Nephron (organoid): ENCODE results near the gene CAND1.

Source experiments
- H3K27ac Mint-ChIP-seq, 3 experiments: 2 replicates each; pipeline ENCODE4 v1.8.0; 2020; ENCODE audit warnings: mixed read lengths in 3 of 3, mild to moderate bottlenecking in 2 of 3, moderate library complexity in 1 of 3
- H3K27me3 Mint-ChIP-seq: 2 replicates; pipeline ENCODE4 v1.8.0; 2021; ENCODE audit warnings: low read depth, mild to moderate bottlenecking, moderate library complexity, mixed read lengths
- H3K36me3 Mint-ChIP-seq: 2 replicates; pipeline ENCODE4 v1.8.0; 2020; ENCODE audit warnings: low read depth, mixed read lengths
- H3K4me1 Mint-ChIP-seq: 2 replicates; pipeline ENCODE4 v1.8.0; 2020; ENCODE audit warnings: mixed read lengths
- H3K4me3 Mint-ChIP-seq, 3 experiments: 2 replicates each; pipeline ENCODE4 v1.8.0; 2020; ENCODE audit warnings: mild to moderate bottlenecking in 3 of 3, mixed read lengths in 3 of 3, moderate library complexity in 2 of 3
- H3K9me3 Mint-ChIP-seq: 2 replicates; pipeline ENCODE4 v1.8.0; 2020; ENCODE audit warnings: mixed read lengths
- TF ChIP-seq, protein P1 (sequence below), 3 experiments: fragments of 200-600 bp; sonication (generic); IDR thresholded peaks; one replicate each; pipeline ENCODE4 v1.5.0; 2021; ENCODE audit warnings: antibody characterized with exemption in 3 of 3; ENCODE audit not compliant: unreplicated experiment in 3 of 3

CAND1 gene

DNA sequence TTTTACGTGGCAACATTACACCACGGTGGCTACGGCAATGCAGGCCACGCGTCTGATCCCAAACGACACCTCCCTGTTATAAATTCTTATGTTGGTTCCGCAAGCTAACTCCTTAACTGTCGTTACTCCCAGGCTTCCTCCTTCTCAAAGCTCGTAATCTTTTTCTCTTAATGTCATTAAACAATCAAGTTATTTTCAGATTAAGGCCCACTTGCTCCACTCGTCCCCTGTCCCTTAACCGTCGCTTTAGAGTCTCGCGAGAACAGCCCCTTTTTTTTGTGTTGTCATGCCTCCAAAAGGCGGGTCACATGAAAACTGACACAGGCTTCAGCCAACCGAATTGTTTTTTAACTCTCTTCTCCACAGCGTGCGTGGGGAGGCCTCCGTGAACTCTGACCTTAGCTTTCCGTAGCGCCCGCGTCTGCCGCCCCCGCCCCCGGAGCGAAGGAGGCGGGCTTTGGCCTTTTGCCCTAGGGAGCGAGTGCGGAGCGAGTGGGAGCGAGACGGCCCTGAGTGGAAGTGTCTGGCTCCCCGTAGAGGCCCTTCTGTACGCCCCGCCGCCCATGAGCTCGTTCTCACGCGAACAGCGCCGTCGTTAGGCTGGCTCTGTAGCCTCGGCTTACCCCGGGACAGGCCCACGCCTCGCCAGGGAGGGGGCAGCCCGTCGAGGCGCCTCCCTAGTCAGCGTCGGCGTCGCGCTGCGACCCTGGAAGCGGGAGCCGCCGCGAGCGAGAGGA, at the start of gene CAND1:
TSS of gene CAND1 (plus strand) at position 463 of the 737 bp plus-strand sequence. CDS start 360 bp downstream, outside the sequence.
- Mint-ChIP-seq H3K27ac (peak within 1 kb of the TSS; percentile 99 to 100 (median 100)), H3K27me3 (no peaks in the 10 kb centered on the region), H3K9me3 (peaks cover 2% of the 10 kb centered on the region), H3K4me1 (peaks cover 36% of the 10 kb centered on the region), H3K4me3 (peak within 1 kb of the TSS; percentile 93 to 99 (median 96)), H3K36me3 (peaks cover 10% of the 10 kb centered on the region)
- TF ChIP-seq, protein P1, sequence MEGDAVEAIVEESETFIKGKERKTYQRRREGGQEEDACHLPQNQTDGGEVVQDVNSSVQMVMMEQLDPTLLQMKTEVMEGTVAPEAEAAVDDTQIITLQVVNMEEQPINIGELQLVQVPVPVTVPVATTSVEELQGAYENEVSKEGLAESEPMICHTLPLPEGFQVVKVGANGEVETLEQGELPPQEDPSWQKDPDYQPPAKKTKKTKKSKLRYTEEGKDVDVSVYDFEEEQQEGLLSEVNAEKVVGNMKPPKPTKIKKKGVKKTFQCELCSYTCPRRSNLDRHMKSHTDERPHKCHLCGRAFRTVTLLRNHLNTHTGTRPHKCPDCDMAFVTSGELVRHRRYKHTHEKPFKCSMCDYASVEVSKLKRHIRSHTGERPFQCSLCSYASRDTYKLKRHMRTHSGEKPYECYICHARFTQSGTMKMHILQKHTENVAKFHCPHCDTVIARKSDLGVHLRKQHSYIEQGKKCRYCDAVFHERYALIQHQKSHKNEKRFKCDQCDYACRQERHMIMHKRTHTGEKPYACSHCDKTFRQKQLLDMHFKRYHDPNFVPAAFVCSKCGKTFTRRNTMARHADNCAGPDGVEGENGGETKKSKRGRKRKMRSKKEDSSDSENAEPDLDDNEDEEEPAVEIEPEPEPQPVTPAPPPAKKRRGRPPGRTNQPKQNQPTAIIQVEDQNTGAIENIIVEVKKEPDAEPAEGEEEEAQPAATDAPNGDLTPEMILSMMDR (IDR thresholded peaks at IDR 0.05; ENCODE audit: unreplicated experiment in 3 of 3): peak in 1 of 3 experiments; percentile 23

DNA sequence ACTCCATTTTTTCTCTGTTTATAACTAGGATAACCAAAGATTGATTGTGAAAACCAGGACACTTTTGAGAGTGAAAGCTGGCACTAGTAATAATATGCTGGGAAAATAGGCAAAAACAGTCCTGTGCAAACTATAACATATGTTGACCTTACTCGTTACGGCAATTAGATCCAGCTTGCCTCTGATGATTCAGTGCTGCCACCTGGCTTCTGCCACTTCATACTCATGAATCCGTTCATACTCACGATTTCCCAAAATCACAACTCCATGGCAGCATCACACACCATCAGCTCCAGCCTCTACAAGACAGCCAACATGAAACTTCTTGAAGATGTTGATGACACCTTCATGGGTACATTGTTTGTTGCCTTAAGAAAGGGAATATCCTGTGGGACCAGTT, 49.1 kb upstream of the CAND1 start:
- Mint-ChIP-seq H3K27me3 (peaks cover 5% of the 10 kb centered on the region), H3K27ac (peak overlapping the region in 1 of 3 experiments; percentile 59), H3K36me3 (no peaks in the 10 kb centered on the region), H3K4me1 (peaks cover 8% of the 10 kb centered on the region), H3K4me3 (no peak overlapping the region), H3K9me3 (no peaks in the 10 kb centered on the region)
- TF ChIP-seq, protein P1 (IDR thresholded peaks at IDR 0.05; ENCODE audit: unreplicated experiment in 3 of 3): peak in 1 of 3 experiments; percentile 12

DNA sequence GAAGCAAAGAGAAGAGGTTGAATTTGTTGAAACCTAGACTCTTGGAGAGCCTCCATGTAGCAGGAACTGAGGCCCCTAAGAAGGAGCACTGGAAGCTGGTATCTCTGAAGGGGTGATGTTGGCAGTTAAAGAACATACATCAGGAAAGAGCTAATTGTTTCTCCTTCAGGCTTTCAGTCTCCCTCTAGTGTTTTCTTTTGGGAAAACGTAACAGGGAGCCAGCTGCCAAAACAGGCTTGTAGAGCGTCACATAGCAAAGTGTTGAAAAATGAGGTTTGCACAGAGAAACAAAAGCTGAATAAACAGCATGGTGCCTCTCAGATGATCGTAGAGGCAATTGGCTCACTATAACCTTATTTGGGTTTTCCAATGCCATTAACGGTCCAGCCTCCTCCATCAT, 46.9 kb upstream of the CAND1 start:
- TF ChIP-seq, protein P1 (IDR thresholded peaks at IDR 0.05; ENCODE audit: unreplicated experiment in 3 of 3): peak; percentile 35 to 51 (median 46)
- no peaks in the 10 kb centered on the region for H3K27me3 Mint-ChIP-seq
- no peak overlapping the region for H3K27ac Mint-ChIP-seq
- peaks cover 8% of the 10 kb centered on the region for H3K4me1 Mint-ChIP-seq
- no peaks in the 10 kb centered on the region for H3K36me3 Mint-ChIP-seq
- H3K9me3 Mint-ChIP-seq: peaks cover 6% of the 10 kb centered on the region
- H3K4me3 Mint-ChIP-seq: no peak overlapping the region

DNA sequence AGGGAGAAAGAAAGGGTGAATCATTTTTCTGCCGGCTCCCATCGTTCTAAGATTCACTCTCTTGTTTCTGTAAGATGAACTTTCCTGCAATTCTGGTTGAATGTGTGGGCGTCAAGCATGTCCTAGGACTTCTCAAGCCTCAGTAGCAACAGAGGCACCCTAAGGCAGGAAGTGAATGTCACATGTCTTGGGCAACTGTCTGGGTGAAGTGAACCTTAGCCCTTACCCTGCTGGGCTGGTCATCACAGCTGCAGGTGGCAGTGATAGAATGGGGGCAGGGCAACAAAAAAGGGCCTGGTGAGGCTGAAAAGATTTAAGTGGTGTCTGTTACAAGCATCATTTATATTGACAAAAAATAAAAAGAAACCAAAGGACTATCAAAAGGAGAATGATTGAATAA, 45.9 kb upstream of the CAND1 start:
- TF ChIP-seq, protein P1 (IDR thresholded peaks at IDR 0.05; ENCODE audit: unreplicated experiment in 3 of 3): no peak
- Mint-ChIP-seq H3K27ac (no peak overlapping the region), H3K27me3 (no peaks in the 10 kb centered on the region), H3K9me3 (peaks cover 8% of the 10 kb centered on the region), H3K4me1 (peaks cover 8% of the 10 kb centered on the region), H3K4me3 (no peak overlapping the region), H3K36me3 (no peaks in the 10 kb centered on the region)

DNA sequence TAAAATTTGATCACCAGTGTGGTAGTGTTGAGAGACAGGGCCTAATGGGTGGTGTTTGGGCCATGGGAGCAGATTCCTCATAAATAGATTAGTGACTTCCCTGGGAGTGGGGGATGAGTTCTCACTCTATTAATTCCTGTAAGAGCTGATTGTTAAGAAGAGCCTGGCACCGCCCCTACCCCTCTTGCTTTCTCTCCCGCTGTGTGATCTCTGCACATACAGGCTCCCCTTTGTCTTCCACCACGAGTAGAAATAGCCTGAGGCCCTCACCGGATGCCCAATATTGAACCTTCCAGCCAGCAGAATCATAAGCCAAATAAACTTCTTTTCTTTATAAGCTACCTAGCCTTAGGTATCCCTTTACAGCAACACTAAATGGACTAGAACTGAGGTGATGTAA, 31.9 kb upstream of the CAND1 start:
- Mint-ChIP-seq H3K4me3 (no peak overlapping the region), H3K36me3 (peaks cover 6% of the 10 kb centered on the region), H3K27ac (no peak overlapping the region), H3K9me3 (peaks cover 18% of the 10 kb centered on the region), H3K27me3 (no peaks in the 10 kb centered on the region), H3K4me1 (no peaks in the 10 kb centered on the region)
- TF ChIP-seq, protein P1 (IDR thresholded peaks at IDR 0.05; ENCODE audit: unreplicated experiment in 3 of 3): no peak

DNA sequence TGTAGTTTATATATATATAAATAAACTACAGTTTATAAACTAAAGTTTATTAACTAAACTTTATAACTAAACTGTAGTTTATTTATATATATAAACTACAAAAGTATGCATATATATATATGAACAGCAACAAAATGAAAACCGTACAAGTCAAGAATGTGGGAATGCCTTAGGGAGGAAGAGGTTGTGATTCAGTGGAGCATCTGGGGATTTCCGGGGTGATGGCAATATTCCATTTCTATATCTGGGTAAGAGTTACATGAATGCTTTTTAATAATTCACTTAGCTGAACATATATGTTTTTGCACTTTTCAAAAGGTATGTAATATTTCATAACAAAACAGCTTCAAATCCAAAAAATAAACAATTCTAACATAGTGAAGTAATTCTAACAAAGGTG, 30.1 kb upstream of the CAND1 start:
- Mint-ChIP-seq H3K4me1 (no peaks in the 10 kb centered on the region), H3K9me3 (peaks cover 13% of the 10 kb centered on the region), H3K27me3 (no peaks in the 10 kb centered on the region), H3K4me3 (no peak overlapping the region), H3K27ac (no peak overlapping the region), H3K36me3 (peaks cover 6% of the 10 kb centered on the region)
- TF ChIP-seq, protein P1 (IDR thresholded peaks at IDR 0.05; ENCODE audit: unreplicated experiment in 3 of 3): no peak
